ENCODE measurements around the gene KLHDC7B.

- TF ChIP-seq CTCF (IDR thresholded peaks at IDR 0.05), result no peak
- no peak for TF ChIP-seq POLR2A (IDR thresholded peaks at IDR 0.05)
Observed at GRCh38 chr22:50531546-50531961, 14.1 kb upstream of the KLHDC7B start.

All from adrenal gland (tissue), 5 donors.